K562 (cell line): ENCODE measurements around the gene ABCA7. TPM values are rescaled to one million over a fixed set of nuclear protein-coding genes. Genes with fewer than 3 reads are reported as not detected.

Source experiments
- ATAC-seq: fragments of 200-7000 bp; cut with Tn5 transposase; 3 replicates; pipeline ENCODE4 v1.9.1; 2020; ENCODE audit warnings: moderate library complexity
- BruUV-seq: library from RNA; stranded (reverse); fragments of 400-500 nt; replicated peaks from 2 replicates; lab custom pipeline; 2021; lab: Mats Ljungman, UMichigan
- CTCF ChIA-PET: fragments of 300-600 bp; formaldehyde crosslinking; extraction: SDS; loops from one replicate; lab custom pipeline; 2021; ENCODE audit warnings: low intra/inter-chr PET ratio; lab: Yijun Ruan, JAX
- POLR2A ChIA-PET: fragments of 300-600, 350-650 bp; sonication (Branson Sonifier 250); formaldehyde crosslinking; extraction: SDS; loops from one replicate; lab custom pipeline; 2021; ENCODE audit warnings: antibody characterized with exemption, inconsistent platforms; lab: Yijun Ruan, JAX
- DNase-seq, 4 experiments: peaks; one replicate each; pipeline versions ENCODE4 v3.0.0 to v3.0.0-alpha.2; 2011 to 2018; ENCODE audit warnings: low spot score in 3 of 4, mixed read lengths in 3 of 4; ENCODE audit errors: extremely low read depth in 1 of 4
- FAIRE-seq: peaks from 2 replicates; lab custom pipeline; 2011; peaks lifted over from hg19 to GRCh38; lab: Jason Lieb, UNC
- H2AFZ ChIP-seq: 2 replicates; pipeline ENCODE4 v1.6.0; 2011; ENCODE audit warnings: low read depth, low read length, control low read depth, inconsistent platforms
- H3K27ac ChIP-seq: fragments of 200-600 bp; 3 replicates; pipeline ENCODE4 v1.8.0; 2011; ENCODE audit warnings: low read depth, mild to moderate bottlenecking, control low read depth, inconsistent platforms, low read length, moderate library complexity, mixed read lengths; ENCODE audit errors: extremely low read depth
- H3K27me3 ChIP-seq, 2 experiments: fragments of 300-600 bp in 1 of 2; 2 replicates in 1 of 2; 3 replicates in 1 of 2; pipeline versions ENCODE4 v1.6.0 to v1.8.0; 2011; ENCODE audit warnings: inconsistent platforms in 2 of 2, low read length in 2 of 2, mild to moderate bottlenecking in 1 of 2, mixed read lengths in 1 of 2, moderate library complexity in 1 of 2; ENCODE audit not compliant: control insufficient read depth in 2 of 2, insufficient read depth in 2 of 2
- H3K36me3 ChIP-seq: fragments of 300-600 bp; 3 replicates; pipeline ENCODE4 v1.8.0; 2011; ENCODE audit warnings: mild to moderate bottlenecking, low read length, inconsistent platforms; ENCODE audit not compliant: control insufficient read depth, insufficient read depth
- H3K4me1 ChIP-seq, 2 experiments: fragments of 200-600 bp in 1 of 2; replicated peaks in 1 of 2; 2 replicates in 1 of 2; 3 replicates in 1 of 2; pipeline versions ENCODE4 v1.5.1 to v1.8.0; 2011; ENCODE audit warnings: inconsistent platforms in 2 of 2, low read length in 2 of 2, mild to moderate bottlenecking in 1 of 2, mixed read lengths in 1 of 2, moderate library complexity in 1 of 2; ENCODE audit not compliant: control insufficient read depth in 2 of 2, insufficient read depth in 2 of 2
- H3K4me2 ChIP-seq: 2 replicates; pipeline ENCODE4 v1.6.1; 2011; ENCODE audit warnings: low read length, control low read depth, inconsistent platforms, mixed read lengths; ENCODE audit not compliant: insufficient read depth
- H3K4me3 ChIP-seq: fragments of 200-600 bp; sonication (generic), shearing (Covaris generic); 2 replicates; pipeline ENCODE4 v1.5.1; 2016; ENCODE audit warnings: control low read depth, inconsistent platforms
- H3K79me2 ChIP-seq: fragments of 200-600 bp; 3 replicates; pipeline ENCODE4 v1.8.0; 2011; ENCODE audit warnings: low read length, inconsistent platforms; ENCODE audit not compliant: control insufficient read depth, insufficient read depth
- H3K9ac ChIP-seq, 2 experiments: 2 replicates each; pipeline versions ENCODE4 v1.6.0 to v1.6.1; 2011; ENCODE audit warnings: low read depth in 2 of 2, low read length in 2 of 2, control low read depth in 1 of 2, inconsistent platforms in 1 of 2, mild to moderate bottlenecking in 1 of 2, mixed read lengths in 1 of 2; ENCODE audit not compliant: insufficient read depth in 1 of 2
- H3K9me1 ChIP-seq: one replicate; pipeline ENCODE4 v1.6.0; 2011; ENCODE audit warnings: inconsistent platforms, mild to moderate bottlenecking, low read length, moderate library complexity; ENCODE audit not compliant: control insufficient read depth, insufficient read depth
- H3K9me3 ChIP-seq: replicated peaks from 2 replicates; pipeline ENCODE4 v1.5.1; 2011; ENCODE audit warnings: low read depth, low read length, inconsistent platforms; ENCODE audit not compliant: control insufficient read depth, insufficient read depth
- H4K20me1 ChIP-seq: replicated peaks from 2 replicates; pipeline ENCODE4 v1.6.1; 2011; ENCODE audit warnings: low read length, inconsistent platforms, mixed read lengths; ENCODE audit not compliant: control insufficient read depth, insufficient read depth
- ADNP ChIP-seq: fragments of 200-800 bp; sonication (Bioruptor generic); IDR thresholded peaks from 2 replicates; pipeline ENCODE4 v1.6.1; 2016; ENCODE audit warnings: missing genetic modification characterization, missing compliant biosample characterization
- BCOR ChIP-seq: fragments of 450-650 bp; IDR thresholded peaks from 2 replicates; pipeline ENCODE4 v1.6.1; 2016
- EHMT2 ChIP-seq: fragments of 450-650 bp; IDR thresholded peaks from 2 replicates; pipeline ENCODE4 v1.6.1; 2018; ENCODE audit warnings: antibody characterized with exemption
- FOXM1 ChIP-seq, 2 experiments: fragments of 450-650 bp in 1 of 2; sonication (generic) in 1 of 2; formaldehyde crosslinking in 1 of 2; IDR thresholded peaks; 2 replicates each; pipeline versions ENCODE4 v1.6.1 to v1.9.0; 2017 to 2022; ENCODE audit warnings: low read depth in 2 of 2, mild to moderate bottlenecking in 2 of 2, missing genetic modification reagents in 1 of 2, moderate library complexity in 1 of 2
- HDAC2 ChIP-seq: fragments of 450-650 bp; IDR thresholded peaks from 2 replicates; pipeline ENCODE4 v1.6.1; 2016; ENCODE audit warnings: mild to moderate bottlenecking
- IRF9 ChIP-seq: fragments of 450-650 bp; IDR thresholded peaks from 2 replicates; pipeline ENCODE4 v1.6.1; 2016; ENCODE audit warnings: missing biosample characterization, missing genetic modification characterization
- KDM1A ChIP-seq, 2 experiments: fragments of 450-650 bp; IDR thresholded peaks; 2 replicates each; pipeline ENCODE4 v1.6.1; 2016; ENCODE audit warnings: mild to moderate bottlenecking in 2 of 2
- LCOR ChIP-seq: sonication (generic); formaldehyde crosslinking; IDR thresholded peaks from 2 replicates; pipeline ENCODE4 v1.8.0; 2022; ENCODE audit warnings: mild to moderate bottlenecking, missing genetic modification reagents
- MCM3 ChIP-seq: fragments of 450-650 bp; IDR thresholded peaks from 2 replicates; pipeline ENCODE4 v1.6.1; 2016
- MED1 ChIP-seq: sonication (generic); formaldehyde crosslinking; IDR thresholded peaks from 2 replicates; pipeline ENCODE4 v1.8.1; 2023; ENCODE audit warnings: missing genetic modification reagents, borderline replicate concordance
- PTBP1 ChIP-seq: fragments of 200-400 bp; formaldehyde crosslinking; IDR thresholded peaks from 2 replicates; pipeline ENCODE4 v1.6.1; 2017; ENCODE audit warnings: low read depth, low read length
- RAD21 ChIP-seq, 2 experiments: fragments of 250-450 bp in 1 of 2; fragments of 450-650 bp in 1 of 2; sonication (Bioruptor Pico) in 1 of 2; formaldehyde crosslinking in 1 of 2; IDR thresholded peaks in 1 of 2; conservative IDR thresholded peaks in 1 of 2; 2 replicates each; pipeline versions ENCODE4 v1.4.0 to v1.8.0; 2020 to 2022; ENCODE audit warnings: mild to moderate bottlenecking in 2 of 2, moderate library complexity in 1 of 2
- RBM25 ChIP-seq: fragments of 200-400 bp; formaldehyde crosslinking; IDR thresholded peaks from 2 replicates; pipeline ENCODE4 v1.6.1; 2018; ENCODE audit warnings: low read length, low read depth, moderate library complexity; ENCODE audit not compliant: severe bottlenecking
- RBM39 ChIP-seq: fragments of 200-400 bp; formaldehyde crosslinking; optimal IDR thresholded peaks from 2 replicates; pipeline ENCODE3; 2018; ENCODE audit warnings: low read depth, low read length
- ZBTB33 ChIP-seq: sonication (generic); formaldehyde crosslinking; IDR thresholded peaks from 2 replicates; pipeline ENCODE4 v1.8.1; 2023; ENCODE audit warnings: mild to moderate bottlenecking, missing genetic modification reagents
- ZFP36 ChIP-seq: fragments of 150-350 bp; IDR thresholded peaks from 2 replicates; pipeline ENCODE4 v1.6.1; 2018; ENCODE audit warnings: low read length, low read depth; ENCODE audit not compliant: partially characterized antibody
- ZHX1 ChIP-seq: fragments of 150-350 bp; conservative IDR thresholded peaks from 2 replicates; pipeline ENCODE4 v1.6.1; 2014; ENCODE audit warnings: low read length
- ZNF121 ChIP-seq: sonication (generic); formaldehyde crosslinking; conservative IDR thresholded peaks from 2 replicates; pipeline ENCODE4 v1.8.0; 2022; ENCODE audit warnings: missing genetic modification reagents
- WGBS: fragments of 100-300 bp; shearing (Covaris generic); methylation state at CpG from one replicate; pipeline ENCODE4 v1.1.6; 2016; ENCODE audit warnings: low coverage, mixed read lengths; ENCODE audit not compliant: insufficient coverage; ENCODE audit errors: missing lambda C conversion rate; 5-methylcytosine and 5-hydroxymethylcytosine counted together
- in situ Hi-C: fragments of 300-500 bp; cut with MboI; formaldehyde crosslinking; loops from 4 replicates; pipeline ENCODE4 v1.15.0; 2018; ENCODE audit warnings: inconsistent platforms, mixed read lengths
- intact Hi-C: fragments of 100-400 bp; cut with micrococcal nuclease; formaldehyde crosslinking; loops from 2 replicates; pipeline ENCODE4 v1.14.2; 2022
- polyA plus RNA-seq, 8 experiments: library from polyadenylated mRNA; depleted of rRNA in 4 of 8; stranded (reverse) in 5 of 8; unstranded in 3 of 8; fragments of >200 nt; fragmentation: Nextera tagmentation in 2 of 8; fragmentation: Illumina TruSeq in 1 of 8; extraction: Ambion mirVana in 2 of 8; extraction: Trizol in 1 of 8; gene quantifications; 2 replicates each; pipeline versions ENCODE4 v1.2.1 to v1.2.3, GENCODE V29; 2011 to 2014; ENCODE audit warnings: inconsistent platforms in 1 of 8, missing spikeins in 1 of 8
- total RNA-seq, 7 experiments: library from RNA; depleted of rRNA in 6 of 7; stranded (reverse); fragments of >200 nt in 6 of 7; fragmentation: Illumina TruSeq in 2 of 7; extraction: Trizol in 2 of 7; gene quantifications; 2 replicates each; pipeline versions ENCODE4 v1.2.1 to v1.2.3, GENCODE V29; 2011 to 2021; ENCODE audit warnings: low replicate concordance in 1 of 7

Gene ABCA7
- total and polyA plus RNA-seq, 9 of the 15 experiments (the other 6 are each of a cell fraction or from before 2014, with no cell fraction given), result 2.3 to 96.1 (median 31.2) TPM

GRCh38 chr19:1072371-1073015, 32.6 kb downstream of the ABCA7 start:
- WGBS, result 64% methylated on average over 9 of the region's 11 CpGs
- H3K4me3 ChIP-seq, result no peak overlapping the region
- FAIRE-seq (no peak), DNase-seq (no peak), ATAC-seq (no peak)
- H3K4me1 ChIP-seq, result peaks cover 32 to 75% of the 10 kb centered on the region in 2 experiments
- no TSS peak for BruUV-seq
- H4K20me1 ChIP-seq, result 0 out of 2 replicates have a peak, but pooled peaks cover 3% of the 10 kb centered on the region
- no peak overlapping the region for H3K27ac ChIP-seq
- H3K9me3 ChIP-seq, result no peaks in the 10 kb centered on the region
- ChIA-PET POLR2A (interaction anchor here (0.7 to 0.9 kb wide), 4 partner anchors 9 to 203 kb away, joined by 3 to 4 read pairs (median 4); partner anchors contain the start of gene FAM174C), CTCF (no interaction called here)
- H3K9ac ChIP-seq, result peak overlapping the region in 1 of 2 experiments; percentile 68; a peak in 2 of 4 replicates
- in situ Hi-C loops (no loop called here), intact Hi-C loops (no loop called here)
- no peaks in the 10 kb centered on the region for H3K79me2 ChIP-seq
- H3K36me3 ChIP-seq, result no peaks in the 10 kb centered on the region
- no peaks in the 10 kb centered on the region for H3K9me1 ChIP-seq
- no peak overlapping the region for H2AFZ ChIP-seq
- H3K27me3 ChIP-seq, result no peaks in the 10 kb centered on the region
- H3K4me2 ChIP-seq, result no peak overlapping the region
- no peak for TF ChIP-seq ZHX1
- peak; percentile 84 for TF ChIP-seq ZFP36
- no peak for TF ChIP-seq RAD21 (CRISPR knock-in tag; conservative IDR thresholded peaks at IDR 0.05 in 1 of 2, IDR thresholded peaks at IDR 0.05 in 1 of 2)
- no peak for TF ChIP-seq MED1 (CRISPR knock-in tag)
- peak; percentile 99 for TF ChIP-seq ZNF121 (CRISPR knock-in tag)
- TF ChIP-seq RBM25, result peak; percentile 94
- TF ChIP-seq ZBTB33 (CRISPR knock-in tag), result 0 out of 2 replicates have a peak, but pooled peaks have one; percentile 4
- peak; percentile 98 for TF ChIP-seq BCOR
- TF ChIP-seq IRF9 (tag), result no peak
- TF ChIP-seq RBM39, result peak; percentile 32
- TF ChIP-seq KDM1A (IDR thresholded peaks at IDR 0.05), result peak; percentile 86 to 91
- TF ChIP-seq HDAC2, result peak; percentile 76
- TF ChIP-seq LCOR (CRISPR knock-in tag), result no peak
- no peak for TF ChIP-seq EHMT2
- TF ChIP-seq FOXM1 (IDR thresholded peaks at IDR 0.05; ENCODE audit: low read depth), result no peak
- TF ChIP-seq FOXM1 (CRISPR knock-in tag; IDR thresholded peaks at IDR 0.05; ENCODE audit: low read depth), result no peak
- TF ChIP-seq MCM3, result no peak
- TF ChIP-seq ADNP (tag), result peak; percentile 70
- peak; percentile 96 for TF ChIP-seq PTBP1
